NCI-H69 (cell line): ENCODE data around the gene RPS21.
A peak's percentile ranks its signal among the peaks of the same experiment; 100 is the strongest.

Source experiments
- DNase-seq: peaks from one replicate; lab custom pipeline; 2025; lab: John Stamatoyannopoulos, UW

RPS21 gene

GRCh38 chr20:62378215-62378614 lies 8.7 kb upstream of the RPS21 start:
- DNase-seq, result no peak

DNA sequence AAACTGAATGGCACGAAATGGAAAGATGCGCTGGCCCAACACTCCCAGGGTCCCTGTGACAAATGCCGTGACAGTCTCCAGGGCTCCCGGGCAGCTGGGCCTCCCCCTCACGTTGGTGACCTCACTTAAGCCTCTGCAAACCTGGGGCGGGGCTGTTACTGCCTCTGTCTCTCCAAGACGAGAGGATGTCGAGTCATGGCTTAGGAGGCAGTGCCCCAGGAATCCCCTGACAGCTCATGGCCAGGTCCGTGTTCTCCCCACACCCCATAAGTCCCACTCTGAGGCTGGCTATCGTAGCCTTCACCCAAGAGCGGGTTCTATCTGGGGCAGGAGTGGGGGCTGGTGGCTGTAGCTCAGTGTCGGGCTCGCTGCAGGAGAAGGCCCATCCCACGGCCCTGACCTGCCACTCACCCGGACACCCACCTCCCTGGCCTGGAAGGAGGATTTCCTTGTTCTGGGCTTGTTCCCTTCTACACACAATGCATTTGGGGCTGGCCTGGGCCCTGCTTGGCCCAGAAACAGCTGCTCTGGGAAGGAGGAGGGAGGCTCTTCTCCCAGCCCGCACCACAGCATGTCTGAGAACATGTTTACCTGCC lies 5.6 kb upstream of the RPS21 start:
- no peak for DNase-seq

DNA sequence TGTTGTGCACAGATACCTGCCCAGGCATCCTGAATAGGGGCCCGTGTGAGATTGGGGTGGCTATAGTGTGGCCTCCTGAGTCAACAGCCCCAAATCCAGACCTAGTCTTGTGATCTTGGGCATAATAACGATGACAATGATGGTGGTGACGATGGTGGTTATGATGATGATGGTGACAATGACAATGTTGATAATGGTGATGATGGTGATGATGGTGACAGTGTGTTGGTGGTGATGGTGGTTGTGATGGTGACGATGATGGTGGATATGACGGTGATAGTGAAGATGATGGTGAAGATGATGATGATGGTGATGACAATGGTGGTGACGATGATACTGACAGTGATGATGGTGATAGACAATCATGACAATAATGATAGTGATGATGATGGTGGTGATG lies 5.1 kb upstream of the RPS21 start:
- no peak for DNase-seq

- peak; percentile 73 for DNase-seq
Measured at GRCh38 chr20:62382306-62383198, 4.4 kb upstream of the RPS21 start.

DNA sequence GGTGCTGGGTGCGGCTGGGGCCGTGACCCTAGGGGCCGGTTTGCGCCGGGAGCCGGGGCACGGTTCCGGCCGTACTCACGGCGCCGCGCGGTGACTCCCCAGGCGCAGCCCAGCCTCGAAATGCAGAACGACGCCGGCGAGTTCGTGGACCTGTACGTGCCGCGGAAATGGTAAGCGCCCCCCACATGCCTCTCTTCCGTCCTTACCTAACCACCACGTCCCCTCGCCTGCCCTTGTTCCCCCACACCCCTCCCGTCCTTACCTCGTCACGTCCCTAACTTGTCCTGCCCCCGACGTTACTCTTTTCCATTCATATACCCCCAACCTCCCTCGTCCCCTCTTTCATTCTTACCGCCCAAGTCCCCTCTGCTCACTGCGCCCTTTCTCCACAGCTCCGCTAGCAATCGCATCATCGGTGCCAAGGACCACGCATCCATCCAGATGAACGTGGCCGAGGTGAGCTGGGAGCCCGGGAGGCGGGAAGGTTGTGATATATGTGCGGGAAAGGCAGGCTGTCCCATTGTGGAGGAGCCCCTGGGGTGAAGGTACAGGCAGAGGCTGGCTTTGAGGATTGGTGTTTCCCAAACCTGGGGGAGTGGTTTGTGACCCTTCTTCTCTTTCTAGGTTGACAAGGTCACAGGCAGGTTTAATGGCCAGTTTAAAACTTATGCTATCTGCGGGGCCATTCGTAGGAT lies 463 bp downstream of the RPS21 start:
- no peak for DNase-seq

GRCh38 chr20:62387933-62388635 lies 1.2 kb downstream of the RPS21 start:
- no peak for DNase-seq

DNA sequence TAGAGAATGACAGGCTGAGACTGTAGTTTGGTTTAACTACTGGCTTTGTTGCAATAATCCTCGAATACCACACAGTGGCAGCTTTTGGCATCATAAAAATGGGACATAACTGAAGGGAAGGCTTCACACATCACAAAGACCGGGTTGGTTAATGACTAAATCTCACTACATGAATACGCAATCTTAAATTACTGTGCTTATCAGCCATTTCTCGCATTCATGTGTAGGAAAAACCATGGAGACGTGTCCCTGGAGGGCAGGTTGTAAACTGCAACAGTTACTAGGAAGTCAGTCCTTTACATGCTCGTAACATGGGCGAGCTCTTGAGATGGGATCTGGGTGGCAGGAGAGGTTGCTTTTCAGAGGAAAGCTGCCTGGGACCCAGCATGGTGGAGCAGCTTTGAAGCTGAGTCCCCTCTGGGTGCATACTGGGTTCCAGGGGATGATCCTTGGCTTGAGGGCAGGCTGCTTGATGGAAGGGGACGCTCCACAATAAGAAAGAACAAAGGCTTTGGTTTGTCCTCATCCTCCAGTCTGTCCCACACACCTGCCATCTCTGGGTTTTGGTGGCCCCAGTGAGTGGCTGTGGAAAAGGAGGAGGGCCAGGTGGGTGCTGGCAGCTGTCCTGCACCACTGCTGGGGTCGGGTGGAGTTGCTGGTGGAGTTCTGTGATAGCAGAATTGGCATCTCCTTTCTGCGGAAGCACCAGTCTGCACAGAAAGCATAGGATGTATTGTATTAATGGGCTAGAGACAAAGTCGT lies 2.1 kb downstream of the RPS21 start:
- no peak for DNase-seq

DNA sequence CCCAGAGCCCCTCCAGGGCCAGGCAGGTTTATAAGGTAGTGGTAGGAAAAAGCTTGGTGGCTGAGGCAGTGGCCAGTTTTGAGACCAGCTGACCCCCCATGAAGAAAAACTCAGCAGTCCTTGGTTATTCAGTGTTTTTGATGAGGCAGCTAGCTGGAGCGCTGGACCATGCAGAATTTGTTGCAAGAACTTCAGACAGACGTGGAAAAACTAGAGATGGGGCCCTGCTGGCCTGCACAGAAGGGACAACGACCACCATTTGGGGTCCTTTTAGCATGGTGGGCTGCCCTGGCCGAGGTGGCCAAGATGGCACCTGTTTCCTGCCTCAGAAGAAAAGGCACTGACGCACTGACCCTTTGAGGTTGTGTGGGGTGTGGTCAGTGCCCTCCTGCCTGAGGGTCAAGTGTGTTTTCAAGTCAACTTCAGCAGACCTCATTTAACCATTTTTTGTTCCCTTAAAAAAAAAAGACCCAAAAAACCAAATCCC lies 2.7 kb downstream of the RPS21 start:
- DNase-seq, result no peak

GRCh38 chr20:62390317-62391164 lies 3.6 kb downstream of the RPS21 start:
- no peak for DNase-seq

DNA sequence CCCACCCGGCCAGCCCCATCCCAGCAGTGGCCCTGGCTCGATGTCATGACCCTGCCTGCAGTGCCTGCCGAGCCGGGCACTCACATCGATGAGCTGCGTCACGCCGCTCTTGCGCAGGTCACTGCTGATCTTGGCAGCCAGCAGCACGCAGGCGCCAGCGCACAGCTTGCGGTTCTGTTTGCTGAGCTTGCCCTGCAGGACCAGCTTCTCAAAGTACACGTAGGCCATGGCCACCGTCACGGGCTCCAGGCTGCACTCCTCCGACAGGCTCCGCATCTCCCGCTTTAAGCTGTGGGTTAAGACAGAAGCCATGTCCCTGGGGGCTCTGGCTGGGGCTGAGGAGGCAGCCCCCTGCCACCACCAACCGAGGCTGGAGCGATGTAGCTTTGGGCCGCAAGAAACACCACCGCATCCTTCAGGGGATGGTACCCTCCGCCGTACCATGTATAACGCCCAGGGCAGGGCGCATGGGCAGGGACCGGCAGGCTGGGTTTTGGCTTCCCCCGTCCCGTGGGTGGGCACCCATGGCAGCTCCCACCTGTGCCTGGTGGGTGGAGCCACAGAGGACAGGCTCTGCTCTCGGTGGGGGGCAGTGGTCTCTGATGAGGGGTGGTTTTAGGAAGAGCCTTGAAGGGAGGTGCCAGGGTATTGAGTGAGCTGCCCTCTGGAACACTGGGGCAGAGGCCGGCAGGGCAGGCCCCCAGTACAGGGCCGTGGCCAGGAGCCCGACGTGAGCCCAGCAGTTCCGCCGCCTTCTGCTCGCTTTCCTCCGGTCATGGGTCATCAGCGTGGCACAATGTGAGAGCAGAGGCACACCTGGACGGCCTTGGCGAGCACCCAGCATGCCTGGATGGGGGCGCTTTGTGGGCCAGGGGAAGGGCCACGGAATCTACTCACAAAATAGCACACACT lies 4.5 kb downstream of the RPS21 start:
- no peak for DNase-seq

GRCh38 chr20:62392077-62392418 lies 5.1 kb downstream of the RPS21 start:
- no peak for DNase-seq

- DNase-seq, result no peak
Measured at GRCh38 chr20:62392621-62393334, 5.9 kb downstream of the RPS21 start.

DNA sequence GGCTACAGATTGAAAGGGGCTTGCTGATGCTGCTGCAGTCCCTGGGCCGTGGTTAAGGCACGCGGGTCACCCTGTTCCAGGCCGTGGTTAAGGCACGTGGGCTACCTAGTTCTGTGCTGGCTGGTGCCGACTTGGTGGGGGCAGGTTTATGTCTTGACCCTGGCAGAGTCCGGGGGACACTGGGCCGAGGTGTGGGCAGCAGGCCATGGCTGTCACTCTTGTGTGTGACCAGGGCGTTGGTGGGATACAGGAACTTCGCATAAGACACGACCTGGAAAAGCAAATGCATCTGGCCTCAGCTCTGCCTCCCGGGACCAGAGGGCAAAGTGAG lies 6.4 kb downstream of the RPS21 start:
- DNase-seq, result no peak

- DNase-seq, result no peak
Measured at GRCh38 chr20:62393830-62394229, 6.9 kb downstream of the RPS21 start.

- no peak for DNase-seq
Measured at GRCh38 chr20:62394248-62395245, 7.6 kb downstream of the RPS21 start.

GRCh38 chr20:62395311-62396242 lies 8.7 kb downstream of the RPS21 start:
- no peak for DNase-seq
